Stimulated activated CD8-positive, alpha-beta memory T cell treated with anti-CD3 and anti-CD28 coated beads, Interleukin-15, amount 100 ng/mL, for 4 hours (primary cell): Measurements from ENCODE around the gene RBM28.
"Not testable (repeated sequence)": the region's sequence is repeated elsewhere in the genome, so short reads cannot be mapped to it uniquely, and the experiment has no call there.

Experiments
- DNase-seq, 2 donors: peaks; one replicate each; pipeline ENCODE4 v3.0.0-alpha.2; 2020; ENCODE audit warnings: low read depth in 2 of 2

Gene RBM28

DNA sequence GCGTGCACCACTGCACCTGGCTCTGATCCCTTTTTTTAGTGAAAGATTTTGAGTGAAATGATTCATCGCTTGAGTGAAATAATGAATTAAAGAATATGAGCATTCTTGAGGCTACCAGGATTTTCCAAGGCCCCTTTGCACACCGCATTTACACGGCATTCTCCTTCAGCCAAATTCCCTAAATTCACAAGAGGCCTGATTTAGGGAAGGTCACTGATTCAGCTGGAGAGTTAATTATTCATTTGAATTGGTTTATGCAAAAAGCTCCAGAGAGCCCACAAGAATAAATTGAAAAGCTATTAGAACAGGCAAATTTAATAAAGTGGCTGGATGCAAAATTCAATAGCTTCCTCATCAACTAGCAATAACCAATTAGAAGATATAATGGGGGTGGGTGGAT is 56.2 kb downstream of the RBM28 start:
- DNase-seq: no peak

- DNase-seq: no peak
These were observed 59.6 kb downstream of the RBM28 start for GRCh38 chr7:128284102-128284501.

DNA sequence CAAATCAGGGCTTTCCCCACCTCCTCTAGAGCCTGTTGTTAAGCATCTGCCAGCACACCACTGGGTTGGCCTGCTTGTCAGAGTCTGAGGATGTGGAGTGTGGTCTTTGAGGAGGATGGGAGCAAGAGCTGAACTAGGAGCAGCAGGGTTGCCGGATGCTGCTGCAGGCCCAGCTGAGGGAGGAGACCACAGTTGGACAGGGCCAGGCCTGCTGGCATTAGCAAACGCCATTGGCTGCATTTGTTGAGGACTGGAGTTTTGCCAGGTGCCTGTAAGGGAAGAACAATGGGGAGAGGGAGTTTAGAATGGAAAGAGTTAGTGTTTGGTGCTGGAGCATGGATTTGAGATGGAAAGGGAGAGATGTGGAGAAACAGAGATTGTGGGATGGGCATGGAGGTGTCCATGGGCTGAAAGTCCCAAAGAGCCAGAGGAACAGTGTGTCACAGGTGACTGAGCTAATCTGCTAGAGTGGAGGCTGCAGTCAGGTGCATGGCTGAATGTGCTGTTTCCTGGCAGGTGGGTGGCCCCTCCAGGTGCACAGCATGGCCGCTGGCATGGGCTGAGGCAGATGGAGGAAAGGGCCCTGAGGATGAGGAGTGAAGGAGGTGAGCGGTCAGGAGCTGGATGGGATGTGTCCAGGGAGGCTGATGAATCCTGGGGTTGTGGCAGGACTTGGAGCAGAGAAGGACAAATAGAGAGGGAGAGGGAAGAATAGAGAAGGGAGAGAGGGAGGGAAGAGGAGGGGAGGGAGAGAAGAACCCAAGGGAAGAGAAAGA is 61.9 kb downstream of the RBM28 start:
- DNase-seq: no peak

GRCh38 chr7:128280451-128280850 is 63.3 kb downstream of the RBM28 start:
- DNase-seq: not testable (repeated sequence)

GRCh38 chr7:128279124-128279713 is 64.5 kb downstream of the RBM28 start:
- no peak for DNase-seq

DNA sequence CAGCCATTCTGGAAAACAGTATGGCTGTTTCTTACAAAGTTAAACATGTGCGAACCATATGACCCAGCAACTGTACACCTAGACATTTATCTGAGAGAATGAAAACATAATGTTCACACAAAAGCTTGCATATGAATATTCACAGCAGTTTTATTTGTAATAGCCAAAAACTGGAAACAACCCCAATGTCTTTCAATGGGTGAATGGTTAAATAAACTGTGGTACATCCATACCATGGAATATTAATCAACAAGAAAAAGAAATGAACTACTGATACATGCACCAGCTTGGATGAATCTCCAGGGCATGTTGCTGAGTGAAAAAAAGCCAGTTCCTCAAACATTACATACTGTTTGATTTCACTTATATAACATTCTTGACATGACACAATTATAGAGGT is 65.3 kb downstream of the RBM28 start:
- DNase-seq: no peak

- DNase-seq: no peak
These were observed 68.0 kb downstream of the RBM28 start for GRCh38 chr7:128275681-128276080.

- DNase-seq: no peak
These were observed 68.7 kb downstream of the RBM28 start for GRCh38 chr7:128274884-128275603.

DNA sequence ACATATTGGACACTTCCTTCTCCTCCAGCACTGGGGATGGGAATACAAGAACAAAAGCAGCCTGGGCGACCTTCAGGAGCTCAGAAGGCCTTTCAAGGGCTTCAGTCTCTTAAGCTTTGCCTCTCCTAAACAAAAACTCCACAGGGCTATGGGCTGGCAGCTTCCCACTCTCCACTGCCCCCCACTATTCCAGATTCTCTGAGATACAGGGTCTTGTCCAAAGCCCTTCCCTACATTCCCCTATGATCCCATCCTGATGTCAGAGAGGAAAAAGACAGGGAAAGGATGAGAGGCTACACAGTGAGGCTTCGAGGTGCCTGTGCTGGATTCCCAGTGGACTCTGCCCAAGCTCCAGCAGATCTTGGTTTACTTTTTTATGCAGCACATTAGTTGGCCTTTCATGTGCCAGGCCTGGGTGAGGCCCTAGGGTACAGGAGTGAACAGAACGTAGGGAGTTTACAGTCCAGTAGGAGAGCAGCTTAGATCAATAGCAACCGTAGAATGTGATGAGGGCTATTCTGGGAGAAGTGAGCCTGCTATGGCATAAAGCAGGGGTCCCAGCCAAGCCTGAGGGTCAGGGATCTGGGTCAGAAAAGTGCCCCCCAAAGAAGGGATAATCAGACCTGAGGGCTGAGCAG is 69.3 kb downstream of the RBM28 start:
- DNase-seq: no peak

DNA sequence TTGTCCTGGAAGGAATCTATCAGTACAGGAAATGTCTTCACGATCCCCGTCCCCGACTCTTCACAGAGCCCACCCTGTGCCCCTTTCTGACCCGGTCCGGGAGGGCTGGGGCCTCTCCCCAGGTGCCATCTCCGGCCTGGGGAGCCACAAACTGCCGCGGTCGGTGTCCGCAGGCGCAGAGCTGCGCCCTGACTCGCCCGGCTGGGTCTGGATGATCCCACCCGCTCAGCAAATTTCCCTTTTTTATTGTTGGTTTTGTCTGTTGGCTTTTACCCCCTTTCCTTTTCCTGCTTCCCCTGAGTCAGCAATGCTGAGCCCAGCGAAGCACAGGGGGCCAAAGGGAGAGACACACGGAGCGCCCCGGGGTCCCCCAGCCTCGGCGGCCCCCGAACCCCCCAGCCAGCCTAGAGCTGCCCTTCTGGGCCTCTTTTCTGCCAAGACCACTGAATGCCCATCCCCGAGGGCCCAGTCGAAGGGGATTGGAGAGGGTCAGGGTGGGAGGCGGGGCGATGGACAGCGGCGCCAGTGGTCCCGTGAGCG is 71.7 kb downstream of the RBM28 start:
- no peak for DNase-seq

GRCh38 chr7:128271471-128271941 is 72.2 kb downstream of the RBM28 start:
- DNase-seq: no peak

GRCh38 chr7:128270826-128271272 is 72.9 kb downstream of the RBM28 start:
- DNase-seq: no peak

DNA sequence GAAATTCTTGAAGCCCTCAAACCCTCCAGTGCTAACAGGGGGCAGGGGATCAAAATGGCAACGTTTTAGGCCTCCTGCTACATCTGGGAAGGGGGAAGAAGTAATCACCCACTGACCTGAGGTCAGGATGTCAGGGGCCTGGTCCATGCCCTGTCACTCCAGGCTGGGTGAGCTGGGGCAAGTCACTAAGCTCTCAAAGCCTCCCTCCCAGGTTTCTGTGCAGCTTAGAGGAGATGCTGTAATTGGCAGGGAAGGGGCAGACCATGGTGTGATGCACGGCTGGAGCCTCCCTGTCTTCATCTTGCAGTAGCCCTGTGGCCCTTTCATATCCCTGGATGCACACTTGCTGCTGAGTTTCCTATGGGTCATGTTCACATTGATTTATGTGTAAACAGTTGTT is 75.5 kb downstream of the RBM28 start:
- DNase-seq: no peak

DNA sequence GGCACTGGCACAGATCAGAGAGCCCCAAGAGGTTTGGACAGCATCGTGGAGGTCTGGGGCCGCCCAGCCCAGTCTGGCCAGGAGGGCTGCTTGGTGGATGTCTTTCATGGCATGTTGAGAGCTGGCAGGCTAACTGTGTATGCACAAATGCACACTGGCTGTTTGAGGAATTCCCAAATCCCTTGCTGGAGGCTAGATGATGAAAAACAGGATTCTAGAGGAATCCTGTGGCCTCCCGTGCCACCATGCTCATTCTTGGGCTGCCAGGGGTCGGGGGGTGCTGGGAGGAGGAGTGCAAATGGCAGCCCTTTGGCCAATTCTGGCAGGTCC is 76.1 kb downstream of the RBM28 start:
- DNase-seq: no peak

DNA sequence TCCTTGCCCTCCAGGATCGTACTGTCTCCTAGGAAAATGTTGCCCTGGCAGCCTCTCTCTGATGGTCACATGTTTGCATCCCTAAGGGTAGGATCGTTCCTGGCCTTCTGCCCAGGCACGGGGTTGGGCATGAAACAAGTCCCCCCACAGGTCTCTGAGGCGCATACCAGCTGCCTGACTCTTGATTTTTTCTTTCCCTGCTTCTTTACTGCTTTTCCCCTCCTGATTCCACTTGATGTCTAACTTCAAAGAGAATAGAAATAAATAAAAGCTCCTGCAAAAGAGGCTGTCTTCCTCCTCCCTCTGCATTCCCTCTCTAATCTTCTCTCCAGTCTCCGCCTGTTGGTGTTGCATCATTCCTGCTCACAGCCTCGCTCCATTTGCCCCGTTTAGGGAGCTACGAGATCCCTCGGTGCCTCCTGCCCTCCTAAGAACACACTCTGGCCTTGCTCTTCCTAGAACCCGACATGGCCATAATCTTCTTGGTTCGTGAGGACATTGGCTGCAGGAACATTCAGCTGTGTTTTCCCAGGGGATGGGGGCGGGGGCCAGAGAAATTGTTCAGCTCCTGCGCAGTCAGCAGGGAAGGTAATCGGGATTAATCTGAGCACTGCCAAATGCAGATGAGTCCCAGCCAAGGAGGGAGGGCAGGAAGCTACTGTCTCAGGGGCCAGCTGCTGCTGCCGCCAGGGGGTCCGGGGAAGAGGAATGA is 76.7 kb downstream of the RBM28 start:
- no peak for DNase-seq

DNA sequence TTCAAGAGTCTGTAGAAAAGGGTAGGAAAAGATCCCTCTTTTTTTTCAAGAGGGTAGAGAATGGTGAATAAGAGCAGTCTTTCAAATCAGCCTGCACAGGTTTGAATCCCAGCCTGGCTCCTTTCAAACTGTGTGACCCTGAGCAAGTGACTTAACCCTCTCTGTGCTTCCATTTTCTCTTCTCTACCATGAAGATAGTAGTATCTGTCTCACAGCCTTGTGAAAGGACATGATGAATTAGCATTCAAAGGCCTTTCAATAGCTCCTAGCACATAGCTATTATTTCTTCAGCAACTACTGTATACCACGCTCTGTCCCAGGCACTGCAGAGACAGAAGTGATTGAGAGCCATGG is 77.2 kb downstream of the RBM28 start:
- no peak for DNase-seq

- DNase-seq: no peak
These were observed 77.8 kb downstream of the RBM28 start for GRCh38 chr7:128265906-128266300.

- DNase-seq: no peak
These were observed 78.4 kb downstream of the RBM28 start for GRCh38 chr7:128265156-128265905.

DNA sequence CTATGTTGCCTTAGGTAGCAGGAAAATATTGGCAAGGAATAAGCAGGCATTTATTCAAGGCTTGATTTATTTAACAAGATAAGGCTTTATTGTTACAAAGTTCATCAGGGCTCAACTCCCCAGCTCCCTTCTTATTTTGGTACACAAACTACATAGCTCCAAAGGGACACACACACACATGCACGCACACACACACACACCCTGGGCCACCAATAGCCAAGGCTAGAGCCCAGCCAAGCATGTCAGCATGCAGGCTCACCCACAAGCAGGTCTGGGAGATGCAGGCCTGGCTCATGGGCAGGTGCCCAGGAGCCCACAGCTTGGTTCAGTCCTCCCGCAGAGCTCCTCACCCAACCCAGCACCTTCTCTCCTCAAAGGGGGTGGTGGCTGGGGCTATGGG is 79.2 kb downstream of the RBM28 start:
- no peak for DNase-seq

DNA sequence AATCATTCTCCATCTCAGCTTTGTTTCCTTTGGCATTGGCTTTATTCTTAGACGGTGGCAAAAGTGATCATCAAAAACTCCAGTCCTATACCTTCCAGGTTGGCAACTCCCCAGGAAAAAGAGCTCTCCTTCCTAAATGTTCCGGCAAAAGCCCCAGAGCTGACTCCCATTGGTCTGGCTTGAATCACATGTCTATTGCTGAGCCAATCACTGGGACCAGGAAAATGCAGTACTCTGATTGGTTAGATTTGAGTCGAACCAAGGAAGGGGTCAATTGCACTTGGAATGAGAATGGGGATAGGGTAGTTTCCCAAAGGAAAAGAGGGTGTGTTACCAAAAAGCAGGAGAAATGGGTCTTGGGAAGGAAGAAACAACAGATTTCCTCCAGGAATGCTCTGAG is 80.3 kb downstream of the RBM28 start:
- no peak for DNase-seq
